Coronary artery (tissue), 2 donors: Measurements from ENCODE around the gene DUSP28.

Experiments
- DNase-seq: peaks from one replicate; pipeline ENCODE4 v3.0.0-alpha.2; 2017; ENCODE audit warnings: low spot score
- H3K27ac ChIP-seq, 2 donors: fragments of 200-600 bp; sonication (generic); one replicate each; pipeline ENCODE4 v1.5.1; 2016 to 2019
- H3K4me3 ChIP-seq: fragments of 200-600 bp; sonication (generic); 2 replicates; pipeline ENCODE4 v1.5.1; 2016; ENCODE audit warnings: mild to moderate bottlenecking, moderate library complexity
- TF ChIP-seq, protein P1 (sequence below): fragments of 200-600 bp; sonication (generic); IDR thresholded peaks from one replicate; pipeline ENCODE4 v1.5.1; 2019; ENCODE audit warnings: antibody characterized with exemption

The DUSP28 gene

DNA sequence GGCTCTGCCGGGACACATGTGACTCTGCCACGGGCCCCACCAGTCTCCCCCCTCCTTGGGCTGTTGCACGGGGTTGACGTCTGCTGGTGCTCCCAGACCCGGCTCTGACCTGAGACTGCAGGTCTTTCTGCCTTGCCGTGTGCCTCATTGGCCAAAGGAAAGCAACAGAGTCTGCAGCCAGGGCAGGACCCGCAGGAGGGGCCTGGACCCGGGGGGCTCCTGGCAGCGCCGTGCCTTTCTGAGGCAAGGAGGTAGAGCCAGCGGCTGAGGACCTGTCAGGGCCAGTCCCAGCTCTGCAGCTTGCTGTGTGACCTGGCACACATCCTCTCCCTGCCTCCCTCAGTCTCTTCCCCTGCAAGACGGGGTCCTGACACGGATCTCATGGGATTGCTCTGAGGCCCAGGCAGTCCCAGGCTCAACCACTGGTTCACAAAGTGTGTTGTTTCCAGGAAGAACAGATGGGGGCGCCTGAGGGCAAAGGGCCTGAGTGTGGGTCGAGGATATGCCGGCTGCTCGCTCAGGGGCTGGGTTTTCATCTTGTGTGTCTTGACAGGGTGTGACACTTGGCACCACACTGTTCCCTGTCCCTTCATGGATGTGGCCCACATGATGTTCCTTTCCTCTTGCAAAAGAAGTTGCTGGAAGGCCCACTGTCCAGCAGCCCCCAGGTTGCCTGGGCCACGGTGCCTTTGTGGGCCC is 35.4 kb downstream of the DUSP28 start:
- no peak for DNase-seq
- Histone ChIP-seq H3K27ac (no peak overlapping the region), H3K4me3 (no peak overlapping the region)
- TF ChIP-seq, protein P1, sequence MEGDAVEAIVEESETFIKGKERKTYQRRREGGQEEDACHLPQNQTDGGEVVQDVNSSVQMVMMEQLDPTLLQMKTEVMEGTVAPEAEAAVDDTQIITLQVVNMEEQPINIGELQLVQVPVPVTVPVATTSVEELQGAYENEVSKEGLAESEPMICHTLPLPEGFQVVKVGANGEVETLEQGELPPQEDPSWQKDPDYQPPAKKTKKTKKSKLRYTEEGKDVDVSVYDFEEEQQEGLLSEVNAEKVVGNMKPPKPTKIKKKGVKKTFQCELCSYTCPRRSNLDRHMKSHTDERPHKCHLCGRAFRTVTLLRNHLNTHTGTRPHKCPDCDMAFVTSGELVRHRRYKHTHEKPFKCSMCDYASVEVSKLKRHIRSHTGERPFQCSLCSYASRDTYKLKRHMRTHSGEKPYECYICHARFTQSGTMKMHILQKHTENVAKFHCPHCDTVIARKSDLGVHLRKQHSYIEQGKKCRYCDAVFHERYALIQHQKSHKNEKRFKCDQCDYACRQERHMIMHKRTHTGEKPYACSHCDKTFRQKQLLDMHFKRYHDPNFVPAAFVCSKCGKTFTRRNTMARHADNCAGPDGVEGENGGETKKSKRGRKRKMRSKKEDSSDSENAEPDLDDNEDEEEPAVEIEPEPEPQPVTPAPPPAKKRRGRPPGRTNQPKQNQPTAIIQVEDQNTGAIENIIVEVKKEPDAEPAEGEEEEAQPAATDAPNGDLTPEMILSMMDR, result no peak

GRCh38 chr2:240596080-240596460 is 35.9 kb downstream of the DUSP28 start:
- TF ChIP-seq, protein P1, result no peak
- no peak for DNase-seq

GRCh38 chr2:240596491-240596931 is 36.4 kb downstream of the DUSP28 start:
- Histone ChIP-seq H3K4me3 (peak overlapping the region; percentile 33), H3K27ac (peak overlapping the region in 1 of 2 donors; percentile 31)
- TF ChIP-seq, protein P1, result no peak
- DNase-seq, result no peak

More at GRCh38 chr2:240596080-240596460, 35.9 kb downstream of the DUSP28 start:
- Histone ChIP-seq H3K4me3 (peak overlapping the region; percentile 33), H3K27ac (peak overlapping the region in 1 of 2 donors; percentile 31)

- Histone ChIP-seq H3K27ac (peak overlapping the region in 1 of 2 donors; percentile 17), H3K4me3 (no peak overlapping the region)
- DNase-seq, result no peak
- TF ChIP-seq, protein P1, result no peak
These were observed 36.9 kb downstream of the DUSP28 start for GRCh38 chr2:240597054-240597418.

GRCh38 chr2:240597419-240598181 is 37.4 kb downstream of the DUSP28 start:
- no peak for DNase-seq
- TF ChIP-seq, protein P1, result no peak
- H3K27ac ChIP-seq, result no peak overlapping the region
- H3K4me3 ChIP-seq, result no peak overlapping the region

DNA sequence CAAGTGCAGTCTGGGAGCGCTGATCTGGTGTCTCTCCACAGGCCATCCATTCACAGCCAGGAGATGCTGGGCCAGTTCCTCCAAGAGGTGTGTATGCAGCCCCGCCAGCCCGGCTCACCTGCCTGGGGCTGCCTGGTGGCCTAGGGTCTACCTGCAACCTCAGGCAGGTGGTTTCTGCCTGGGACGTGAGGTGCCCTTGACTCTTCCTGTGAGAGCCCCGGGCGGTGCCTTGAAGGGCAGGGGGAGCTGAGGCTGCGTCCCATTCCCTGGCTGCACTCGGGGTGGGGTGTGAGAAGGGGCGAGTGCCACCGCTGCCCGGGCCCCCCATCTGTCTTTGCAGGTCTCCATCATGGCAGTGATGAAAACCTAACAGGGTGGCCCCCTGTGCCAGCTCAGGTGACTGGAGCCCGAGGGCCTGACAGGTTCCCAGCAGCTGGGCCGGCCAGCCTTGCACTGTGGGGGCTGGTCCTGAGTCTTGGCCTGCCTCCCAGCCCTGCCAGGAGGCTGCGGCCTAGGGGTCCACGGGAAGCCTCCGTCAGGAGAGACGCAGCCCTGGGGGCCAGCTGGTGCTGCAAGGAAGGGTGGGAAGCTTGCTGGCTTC is 38.3 kb downstream of the DUSP28 start:
- no peak for DNase-seq
- TF ChIP-seq, protein P1, result no peak
- no peak overlapping the region for H3K27ac ChIP-seq

More for the DNA sequence above, 38.3 kb downstream of the DUSP28 start:
- H3K4me3 ChIP-seq, result no peak overlapping the region
